Kidney (tissue), 14 donors: ENCODE data around the gene MAGI3. TPM values are rescaled to one million over a fixed set of nuclear protein-coding genes. Genes with fewer than 3 reads are reported as not detected.

Source experiments
- DNase-seq, 5 donors: peaks; one replicate each; pipeline ENCODE4 v3.0.0-alpha.2; 2013 to 2020
- FAIRE-seq: peaks from 2 replicates; lab custom pipeline; 2012; peaks lifted over from hg19 to GRCh38; lab: Jason Lieb, UNC
- H3K27ac ChIP-seq, 2 donors: one replicate each; pipeline ENCODE4 v1.7.0; 2013; ENCODE audit warnings: low read depth in 2 of 2, low read length in 2 of 2, inconsistent platforms in 1 of 2
- H3K27me3 ChIP-seq: one replicate; pipeline ENCODE4 v1.7.1; 2013; ENCODE audit warnings: low read length, inconsistent platforms; ENCODE audit not compliant: control insufficient read depth, insufficient read depth
- H3K36me3 ChIP-seq, 3 donors: one replicate each; pipeline versions ENCODE4 v1.7.0 to v1.7.1; 2013; ENCODE audit warnings: low read length in 3 of 3, control low read depth in 1 of 3, inconsistent platforms in 1 of 3; ENCODE audit not compliant: insufficient read depth in 3 of 3, control insufficient read depth in 2 of 3
- H3K4me1 ChIP-seq, 3 donors: one replicate each; pipeline versions ENCODE4 v1.7.0 to v1.7.1; 2013; ENCODE audit warnings: low read length in 3 of 3, inconsistent platforms in 1 of 3, low read depth in 1 of 3; ENCODE audit not compliant: control insufficient read depth in 2 of 3, insufficient read depth in 2 of 3
- H3K4me3 ChIP-seq, 3 donors: one replicate each; pipeline versions ENCODE4 v1.7.0 to v1.8.1; 2013; ENCODE audit warnings: low read length in 3 of 3, control low read depth in 1 of 3, inconsistent platforms in 1 of 3
- H3K9ac ChIP-seq, 3 donors: one replicate each; pipeline versions ENCODE4 v1.7.0 to v1.7.1; 2013; ENCODE audit warnings: low read length in 3 of 3, control low read depth in 1 of 3, inconsistent platforms in 1 of 3
- H3K9me3 ChIP-seq, 3 donors: one replicate each; pipeline versions ENCODE4 v1.7.0 to v1.7.1; 2013; ENCODE audit warnings: low read length in 3 of 3, control low read depth in 1 of 3, inconsistent platforms in 1 of 3; ENCODE audit not compliant: control insufficient read depth in 2 of 3, insufficient read depth in 1 of 3
- CTCF ChIP-seq: IDR thresholded peaks from 3 replicates; pipeline ENCODE4 v1.5.1; 2012; ENCODE audit warnings: mild to moderate bottlenecking, moderate library complexity, borderline replicate concordance; ENCODE audit not compliant: insufficient read depth; ENCODE audit errors: extremely low read depth
- intact Hi-C: fragments of 100-400 bp; cut with DNase I; formaldehyde crosslinking; loops from one replicate; pipeline ENCODE4 v1.11.1; 2022
- polyA plus RNA-seq: library from polyadenylated mRNA; stranded (reverse); fragments of 350-450 nt; fragmentation: Illumina TruSeq; extraction: RNeasy Lipid Tissue Mini Kit (QIAGEN cat#74804); gene quantifications from one replicate; pipeline ENCODE4 v1.2.3, GENCODE V29; 2014; ENCODE audit warnings: low read depth, low replicate concordance; ENCODE audit not compliant: insufficient read depth
- total RNA-seq: library from RNA; stranded (reverse); fragmentation: NEBNext Ultra II Directional; extraction: Animal tissue kit (Norgen Biotek cat#: 25700); gene quantifications from one replicate; pipeline ENCODE4 v1.2.1, GENCODE V29; 2021
- donor health status: control.
- donor health status: control.
- donor health status: control.
- donor health status: control.
- donor health status: control.
- donor health status: DM: yes; HTN: yes; CAD: no.
- donor health status: Normal renal cell carcinoma (clear cell type).

The MAGI3 gene
- total and polyA plus RNA-seq, 2 donors from 2014 or later = 5.6 to 25.9 TPM

- FAIRE-seq (no peak), DNase-seq (no peak)
- Histone ChIP-seq H3K27me3 (no peaks in the 10 kb centered on the region), H3K4me3 (no peak overlapping the region), H3K9me3 (peaks cover 0 to 10% (median 6%) of the 10 kb centered on the region in 3 donors), H3K27ac (no peak overlapping the region), H3K36me3 (no peaks in the 10 kb centered on the region), H3K4me1 (peaks cover 0 to 2% (median 0%) of the 10 kb centered on the region in 3 donors), H3K9ac (no peak overlapping the region)
- intact Hi-C loops = no loop called here
- no peak for TF ChIP-seq CTCF
Measured at GRCh38 chr1:113515498-113515897, 125.2 kb downstream of the MAGI3 start.

GRCh38 chr1:113517346-113517745 is 127.0 kb downstream of the MAGI3 start:
- H3K9me3 ChIP-seq = no peaks in the 10 kb centered on the region
- no peak overlapping the region for H3K27ac ChIP-seq
- no peaks in the 10 kb centered on the region for H3K36me3 ChIP-seq
- intact Hi-C loops = no loop called here
- no peak overlapping the region for H3K4me3 ChIP-seq
- FAIRE-seq = no peak
- TF ChIP-seq CTCF = no peak
- no peak for DNase-seq
- peaks cover 0 to 2% (median 0%) of the 10 kb centered on the region in 3 donors for H3K4me1 ChIP-seq
- no peak overlapping the region for H3K9ac ChIP-seq
- H3K27me3 ChIP-seq = no peaks in the 10 kb centered on the region

- intact Hi-C loops = no loop called here
- Histone ChIP-seq H3K36me3 (no peaks in the 10 kb centered on the region), H3K9me3 (no peaks in the 10 kb centered on the region), H3K27me3 (no peaks in the 10 kb centered on the region), H3K9ac (no peak overlapping the region), H3K4me1 (peaks cover 0 to 2% (median 0%) of the 10 kb centered on the region in 3 donors), H3K4me3 (no peak overlapping the region), H3K27ac (no peak overlapping the region)
- FAIRE-seq (no peak), DNase-seq (no peak)
- no peak for TF ChIP-seq CTCF
Measured at GRCh38 chr1:113517983-113518382, 127.7 kb downstream of the MAGI3 start.

GRCh38 chr1:113519556-113519955 is 129.2 kb downstream of the MAGI3 start:
- Histone ChIP-seq H3K27me3 (no peaks in the 10 kb centered on the region), H3K4me1 (peaks cover 0 to 2% (median 0%) of the 10 kb centered on the region in 3 donors), H3K36me3 (no peaks in the 10 kb centered on the region), H3K27ac (no peak overlapping the region), H3K9ac (no peak overlapping the region), H3K9me3 (peaks cover 0 to 5% (median 0%) of the 10 kb centered on the region in 3 donors), H3K4me3 (no peak overlapping the region)
- no peak for TF ChIP-seq CTCF
- intact Hi-C loops = no loop called here
- FAIRE-seq (no peak), DNase-seq (no peak)
